PC-9 (cell line): Measurements from ENCODE around the gene ACBD6.

Source experiments
- CTCF ChIP-seq: fragments of 200-600 bp; sonication (generic); conservative IDR thresholded peaks from 2 replicates; pipeline ENCODE4 v1.6.1; 2017; ENCODE audit warnings: mixed run types, antibody characterized with exemption, mild to moderate bottlenecking, moderate library complexity
- EZH2 ChIP-seq: fragments of 200-600 bp; sonication (generic); IDR thresholded peaks from 2 replicates; pipeline ENCODE4 v1.8.0; 2017; ENCODE audit warnings: antibody characterized with exemption, low read depth

- no peak for TF ChIP-seq CTCF
- TF ChIP-seq EZH2 = no peak
Observed at GRCh38 chr1:180527101-180527669, 24.8 kb upstream of the ACBD6 start.
